Globus pallidus (tissue), 1 donor: ENCODE data around the gene NUP93.

Source experiments
- DNase-seq: peaks from one replicate; pipeline ENCODE4 v3.0.0-alpha.2; 2015; ENCODE audit warnings: low spot score

Gene NUP93

DNA sequence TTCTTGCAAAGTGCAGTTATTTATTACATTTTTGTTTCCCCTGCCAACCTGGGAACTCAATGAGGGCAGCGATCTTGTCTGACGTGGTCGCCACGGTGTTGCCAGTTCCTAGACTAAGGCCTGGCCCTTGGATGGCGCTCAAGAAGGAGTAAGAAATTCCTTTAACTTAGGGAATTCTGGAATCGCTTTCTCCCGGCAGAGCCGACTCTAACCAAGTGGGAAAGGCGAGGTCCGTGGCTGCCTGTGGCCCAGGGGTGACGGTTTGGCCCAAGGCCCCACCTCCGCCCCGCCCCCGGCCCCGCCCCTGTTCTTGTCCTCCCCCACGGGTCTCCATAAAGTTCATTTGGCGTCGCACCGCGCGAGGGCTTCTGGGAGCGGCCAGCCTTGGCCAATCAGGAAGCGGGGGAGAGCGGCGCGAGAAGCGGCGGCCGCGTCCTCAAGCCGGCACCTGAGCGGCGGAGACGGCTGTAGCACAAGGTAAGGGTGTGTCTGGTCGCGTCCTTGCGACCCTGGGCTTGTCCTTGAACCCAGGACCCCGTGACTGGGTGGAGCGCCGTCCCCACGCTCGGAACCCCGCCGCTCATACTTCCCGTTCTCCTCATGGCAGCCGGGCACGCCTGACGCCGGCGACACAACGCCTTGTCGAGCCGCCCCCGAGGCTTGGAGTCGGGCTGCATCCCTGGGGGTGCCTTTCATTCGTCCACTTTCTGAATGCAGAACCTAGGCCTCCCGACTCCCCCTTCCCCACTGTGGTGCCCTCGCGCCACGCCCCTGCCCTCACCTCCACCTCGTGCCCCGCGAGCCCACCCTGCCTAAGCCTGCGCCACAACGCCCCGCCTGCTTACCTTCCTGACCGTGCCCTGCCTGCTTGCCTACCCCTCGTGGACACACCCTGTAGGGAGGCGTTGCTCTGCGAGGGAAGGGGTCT, at the start of gene NUP93:
TSS of gene NUP93 (plus strand) at position 395 of the 928 bp plus-strand sequence. CDS start 18,119 bp downstream, outside the sequence.
- DNase-seq, result peak; percentile 91

DNA sequence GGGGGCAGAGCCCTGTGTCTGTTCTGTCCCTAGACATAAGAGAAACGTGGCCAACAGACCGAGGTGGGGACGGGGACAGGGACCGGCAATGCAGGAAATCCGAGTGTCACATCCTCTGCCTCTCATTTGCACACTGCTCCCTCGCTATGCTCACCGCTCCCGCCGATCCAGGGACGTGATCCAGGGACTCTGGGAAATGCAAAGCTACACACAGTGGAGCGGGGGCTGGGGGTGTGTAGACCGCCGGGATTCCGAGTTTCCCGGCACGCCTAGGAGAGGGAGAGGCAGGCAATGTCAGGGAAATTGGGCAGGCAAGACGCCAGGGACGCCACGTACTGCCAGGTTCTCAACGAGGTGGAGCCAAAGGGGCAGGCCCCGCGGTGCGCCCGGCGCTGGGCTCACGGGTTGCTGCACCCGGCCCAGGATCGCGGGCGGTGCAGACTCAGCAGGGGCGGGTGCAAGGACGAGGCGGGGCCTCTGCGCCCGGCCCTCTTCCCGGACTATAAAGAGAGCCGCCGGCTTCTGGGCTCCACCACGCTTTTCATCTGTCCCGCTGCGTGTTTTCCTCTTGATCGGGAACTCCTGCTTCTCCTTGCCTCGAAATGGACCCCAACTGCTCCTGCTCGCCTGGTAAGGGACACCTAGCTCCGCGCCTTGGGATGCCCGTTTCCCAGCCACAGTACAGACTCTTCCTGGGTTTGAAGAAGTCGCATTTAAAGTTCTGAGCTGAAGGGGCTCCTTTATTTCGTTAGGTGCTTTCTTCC, 47.8 kb upstream of the NUP93 start, which contains the start of gene MT1X:
TSS of gene MT1X (plus strand) at position 532 of the 764 bp plus-strand sequence. CDS start at position 603, 71 bp downstream.
- peak; percentile 86 for DNase-seq

DNA sequence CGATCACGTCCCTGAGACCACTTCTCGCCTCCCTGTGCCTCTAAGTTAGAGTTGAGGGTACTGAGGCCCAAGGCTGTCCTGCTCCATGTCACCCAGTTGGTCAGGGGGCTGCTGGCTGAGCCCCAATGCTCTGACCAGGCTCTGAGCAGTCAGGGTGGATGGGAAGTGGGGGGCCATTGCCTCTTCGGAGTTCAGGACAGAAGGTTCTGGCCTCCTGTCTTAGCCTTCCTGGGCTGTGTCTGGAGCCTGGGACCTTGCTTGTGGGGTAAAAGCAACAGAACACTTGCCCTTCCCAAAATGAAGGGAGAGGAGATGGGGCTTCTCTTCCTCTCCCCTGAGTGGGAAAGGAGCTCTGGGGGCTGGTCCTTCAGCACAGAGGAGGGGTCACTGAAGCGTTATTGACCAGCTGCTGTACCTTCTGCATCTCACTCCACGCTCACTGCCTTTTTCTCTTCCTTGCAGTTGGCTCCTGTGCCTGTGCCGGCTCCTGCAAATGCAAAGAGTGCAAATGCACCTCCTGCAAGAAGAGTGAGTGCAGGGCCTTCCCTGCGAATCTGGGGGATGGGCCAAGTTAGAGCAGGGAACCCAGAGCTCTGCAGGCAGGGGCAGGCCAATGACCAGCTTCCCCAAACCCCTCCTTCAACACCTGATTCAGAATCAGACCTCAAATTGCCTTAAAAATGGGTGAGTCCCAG, 47.1 kb upstream of the NUP93 start:
- no peak for DNase-seq

DNA sequence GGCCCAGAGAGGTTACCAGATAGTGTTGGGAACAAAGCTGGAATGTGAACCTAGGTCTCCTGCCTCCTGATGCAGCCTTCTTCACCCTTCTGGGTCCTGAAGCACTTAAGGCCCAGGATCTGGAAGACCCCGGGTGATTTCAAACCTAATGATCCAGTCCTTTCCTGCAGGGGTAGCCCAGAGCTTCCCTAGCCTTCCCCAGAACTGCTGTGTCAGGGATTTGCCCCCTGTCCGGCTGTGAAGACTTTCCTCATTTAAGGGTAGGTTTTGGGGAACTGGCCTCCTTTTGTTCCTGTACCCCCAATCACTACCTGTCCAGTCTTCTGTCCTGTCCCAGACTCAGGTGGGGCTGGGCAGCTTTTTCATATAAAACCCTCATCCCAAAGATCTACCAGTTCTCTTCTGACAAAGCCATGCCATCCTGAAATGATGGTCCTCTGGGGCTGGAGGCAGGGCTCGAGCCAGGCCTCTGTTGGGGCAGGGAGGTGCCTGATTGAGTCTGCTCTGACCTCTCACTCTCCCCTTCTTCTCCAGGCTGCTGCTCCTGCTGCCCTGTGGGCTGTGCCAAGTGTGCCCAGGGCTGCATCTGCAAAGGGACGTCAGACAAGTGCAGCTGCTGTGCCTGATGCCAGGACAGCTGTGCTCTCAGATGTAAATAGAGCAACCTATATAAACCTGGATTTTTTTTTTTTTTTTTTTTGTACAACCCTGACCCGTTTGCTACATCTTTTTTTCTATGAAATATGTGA, 46.3 kb upstream of the NUP93 start:
- no peak for DNase-seq

DNA sequence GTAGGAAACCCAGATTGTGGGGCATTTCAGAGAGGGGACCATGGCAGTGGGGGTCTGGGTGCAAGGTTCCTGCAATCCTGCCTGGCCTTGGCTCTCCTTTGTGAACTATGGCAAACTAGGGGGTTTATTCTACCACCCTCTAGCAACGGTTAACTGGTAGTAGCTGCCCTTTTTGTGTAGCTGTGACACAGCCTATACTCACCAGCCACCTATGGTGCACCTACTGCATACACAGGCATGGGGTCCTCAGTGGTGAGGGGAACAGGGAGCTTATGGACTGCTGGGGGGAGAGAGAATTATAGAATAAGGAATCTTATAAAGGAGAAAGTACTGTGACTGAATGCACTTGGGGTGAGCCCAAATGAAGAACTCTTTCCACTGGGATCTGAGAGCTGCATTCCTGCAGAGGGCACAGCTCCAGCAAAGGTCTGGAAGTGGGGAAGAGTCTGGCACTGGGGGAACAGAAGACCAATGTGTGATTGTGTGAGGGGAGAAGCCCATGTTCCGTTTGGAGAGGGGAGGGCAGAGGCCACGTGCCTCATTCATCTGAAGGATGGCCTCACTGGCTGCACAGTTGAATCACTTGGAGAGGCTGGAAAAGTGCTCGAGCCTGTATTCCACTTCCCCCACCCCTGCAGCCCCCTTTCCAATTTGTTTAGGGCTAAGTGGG, 45.5 kb upstream of the NUP93 start:
- DNase-seq, result no peak

DNA sequence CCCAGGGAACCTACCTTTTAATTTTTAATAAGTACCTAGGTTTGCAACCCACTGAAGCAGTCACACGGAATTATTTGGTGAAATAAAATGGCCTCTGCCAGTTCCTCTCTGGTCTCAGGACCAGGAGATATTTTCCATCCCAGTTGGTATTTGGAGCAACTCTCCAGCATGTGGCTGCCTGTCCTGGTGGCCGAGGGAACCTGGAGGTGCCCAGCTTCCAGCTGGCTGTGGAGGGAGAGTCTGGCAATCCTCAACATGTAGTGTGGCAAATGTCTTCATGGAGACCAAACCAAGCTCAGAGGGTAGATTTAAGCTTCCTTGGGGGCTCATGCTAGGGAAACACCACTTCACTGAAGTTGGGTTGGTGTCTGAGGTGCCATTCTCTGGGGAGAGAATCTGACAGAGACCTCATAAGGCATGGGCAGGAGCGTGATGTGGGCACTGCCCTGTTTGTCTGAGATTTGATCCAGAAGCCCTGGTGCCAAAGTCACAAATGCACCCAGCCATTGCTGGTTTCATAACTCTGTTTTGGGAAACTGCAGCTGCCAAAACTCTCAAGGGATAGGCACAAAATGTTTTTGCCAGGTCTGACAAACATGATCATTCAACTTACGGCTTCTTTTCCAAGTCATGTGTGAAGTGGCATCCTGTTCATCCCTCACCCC, 44.9 kb upstream of the NUP93 start:
- DNase-seq, result peak; percentile 31

DNA sequence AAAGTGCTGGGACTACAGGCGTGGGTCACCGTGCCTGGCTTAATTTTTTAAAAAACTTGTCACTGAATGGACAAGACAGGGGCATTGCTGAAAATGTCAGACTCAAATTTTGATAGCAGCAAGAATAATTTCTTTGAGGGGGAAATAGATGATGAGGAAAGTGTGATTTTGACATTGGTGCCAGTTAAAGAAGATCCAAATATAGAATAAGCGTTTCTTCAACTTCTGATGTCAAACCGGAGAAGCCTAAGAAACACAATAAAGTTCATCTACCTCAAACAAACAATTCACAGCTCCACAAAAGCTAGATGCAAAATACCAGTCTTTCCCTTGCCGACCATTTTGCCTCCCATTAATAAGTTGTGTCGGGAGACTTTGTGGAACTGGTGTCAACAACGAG, 43.2 kb upstream of the NUP93 start:
- no peak for DNase-seq

DNA sequence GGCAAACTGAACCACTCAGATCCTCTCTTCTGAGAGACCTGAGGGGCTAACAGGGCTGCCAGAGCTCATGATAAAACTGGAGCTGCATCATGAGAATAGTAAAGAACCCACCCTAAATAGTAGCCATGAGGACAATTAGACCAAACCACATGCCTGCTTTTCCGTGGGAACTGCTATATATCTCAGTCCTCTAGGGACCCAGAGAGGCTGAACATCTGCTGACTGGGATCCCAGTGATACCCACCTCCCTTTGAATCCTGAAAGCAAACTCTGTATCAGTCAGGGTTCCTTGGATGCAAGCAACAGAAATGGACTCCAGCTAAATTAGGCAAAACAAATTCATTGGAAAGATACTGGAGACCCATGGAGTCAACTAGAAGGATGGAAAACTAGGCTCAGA, 41.2 kb upstream of the NUP93 start:
- DNase-seq, result no peak

DNA sequence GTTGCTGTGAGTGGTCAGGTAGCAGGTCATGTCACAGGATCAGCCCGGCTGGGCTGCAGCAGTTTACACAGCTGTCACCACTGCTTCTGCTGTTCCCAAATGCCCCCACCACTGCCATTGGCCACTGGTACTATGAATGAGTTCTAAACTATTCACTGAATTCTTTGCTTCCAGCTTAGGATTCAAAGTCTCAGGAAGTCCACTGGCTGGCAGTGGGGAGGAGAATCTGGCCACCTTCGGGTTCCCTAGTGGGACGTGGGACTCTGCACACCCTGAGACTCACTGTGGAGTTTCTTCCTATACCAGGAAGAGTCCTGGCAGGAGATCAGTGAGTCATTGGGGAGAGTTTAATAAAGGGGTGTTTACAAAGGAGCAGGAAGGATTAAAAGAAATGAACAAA, 40.8 kb upstream of the NUP93 start:
- no peak for DNase-seq

DNA sequence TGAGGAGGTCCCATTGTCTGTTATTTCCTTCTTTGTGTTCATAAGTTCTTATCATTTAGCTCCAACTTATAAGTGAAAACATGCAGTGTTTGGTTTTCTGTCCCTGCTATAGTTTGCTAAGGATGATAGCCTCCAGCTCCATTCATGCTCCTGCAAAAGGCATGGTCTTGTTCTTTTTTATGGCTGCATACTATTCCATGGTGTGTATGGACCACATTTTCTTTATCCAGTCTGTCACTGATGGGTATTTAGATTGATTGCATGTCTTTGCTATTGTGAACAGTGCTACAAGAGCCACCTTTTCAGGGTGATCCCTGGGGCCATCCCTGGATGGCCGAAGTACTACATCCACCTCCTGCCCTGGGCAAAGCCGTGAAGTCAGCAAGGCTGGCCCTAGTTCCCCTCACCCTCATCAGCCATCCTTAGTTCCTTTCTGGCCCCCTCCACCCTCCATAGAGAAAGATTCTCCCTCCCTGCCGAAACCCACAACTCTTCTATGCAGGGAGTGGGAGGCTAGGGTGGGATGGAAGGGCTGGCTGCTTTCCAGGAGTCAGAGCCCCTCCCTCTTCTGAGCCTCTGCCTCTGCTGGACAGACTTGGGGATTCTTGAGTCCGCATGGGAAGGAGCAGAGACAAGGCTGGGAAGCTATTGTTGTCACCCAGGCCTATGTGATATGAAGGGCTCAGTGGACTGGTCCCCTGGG, 39.4 kb upstream of the NUP93 start:
- no peak for DNase-seq

DNA sequence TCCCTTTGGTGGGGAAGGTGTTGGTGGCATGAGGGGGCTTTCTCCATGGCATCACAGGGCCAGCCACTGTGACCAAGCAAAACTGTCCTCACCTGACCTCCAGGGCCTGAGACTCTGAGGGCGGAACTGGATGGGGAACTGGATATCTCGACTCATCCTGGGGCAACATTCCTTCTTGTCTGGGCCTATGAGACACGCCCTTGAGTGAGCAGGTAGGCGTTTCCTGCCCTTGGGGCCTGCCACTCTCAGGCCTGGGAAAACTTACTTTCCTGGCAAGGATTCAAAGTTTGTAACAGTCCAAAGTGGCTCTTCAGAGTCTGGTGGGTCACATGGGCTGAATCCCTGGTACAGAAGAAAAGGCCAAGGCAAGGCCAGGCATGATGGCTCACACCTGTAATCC, 38.0 kb upstream of the NUP93 start:
- no peak for DNase-seq

DNA sequence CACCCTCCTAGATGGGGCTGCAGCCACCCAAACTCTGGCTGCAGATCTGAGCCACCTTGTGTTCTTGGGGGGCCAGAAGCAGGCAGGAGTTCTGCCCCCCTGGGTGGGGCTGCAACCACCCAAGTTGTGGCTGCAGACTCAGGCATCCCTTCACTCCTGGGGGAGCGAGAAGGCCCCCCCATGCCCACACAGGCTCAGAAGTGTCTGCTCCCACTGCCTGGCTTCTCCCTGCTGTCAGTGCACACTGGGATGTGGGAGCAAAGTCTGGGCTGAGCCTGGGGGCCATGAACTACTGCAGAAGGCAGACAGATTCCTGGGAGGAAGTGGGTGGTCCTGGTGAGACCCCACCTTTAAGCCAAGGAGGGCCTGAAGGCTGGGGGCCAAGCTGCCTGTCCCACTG, 34.7 kb upstream of the NUP93 start:
- DNase-seq, result no peak

DNA sequence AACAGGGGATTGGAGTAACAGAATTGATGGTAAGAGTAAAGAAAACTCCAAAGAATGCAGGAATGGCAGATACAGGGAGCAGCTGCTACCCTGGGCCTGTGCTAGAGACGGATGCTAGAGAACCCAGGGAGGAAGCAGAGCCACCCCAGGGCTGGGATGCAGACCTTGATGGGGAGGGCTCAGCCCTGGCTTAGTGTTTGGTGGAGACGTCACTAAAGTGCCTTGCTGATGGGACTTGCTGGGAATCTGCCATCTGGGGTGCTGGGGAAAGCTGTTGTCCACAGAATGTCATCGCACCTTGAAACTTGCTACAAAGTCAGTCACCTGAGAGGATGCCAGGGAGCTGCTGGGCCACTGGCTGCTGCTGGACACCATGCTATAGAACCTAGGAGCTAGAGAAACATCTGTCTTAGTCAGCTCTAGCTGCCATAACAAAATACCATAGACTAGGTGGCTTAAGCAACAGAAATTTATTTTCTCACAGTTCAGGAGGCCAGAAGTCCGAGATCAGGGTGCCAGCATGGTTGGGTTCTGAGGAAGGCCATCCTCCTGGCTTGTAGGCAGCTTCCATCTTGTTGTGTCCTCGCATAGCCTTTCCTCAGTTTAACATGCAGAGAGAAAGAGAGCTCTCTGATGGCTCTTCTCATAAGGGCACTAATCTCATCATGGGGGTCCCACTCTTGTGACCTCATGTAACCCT, 32.3 kb upstream of the NUP93 start:
- no peak for DNase-seq

DNA sequence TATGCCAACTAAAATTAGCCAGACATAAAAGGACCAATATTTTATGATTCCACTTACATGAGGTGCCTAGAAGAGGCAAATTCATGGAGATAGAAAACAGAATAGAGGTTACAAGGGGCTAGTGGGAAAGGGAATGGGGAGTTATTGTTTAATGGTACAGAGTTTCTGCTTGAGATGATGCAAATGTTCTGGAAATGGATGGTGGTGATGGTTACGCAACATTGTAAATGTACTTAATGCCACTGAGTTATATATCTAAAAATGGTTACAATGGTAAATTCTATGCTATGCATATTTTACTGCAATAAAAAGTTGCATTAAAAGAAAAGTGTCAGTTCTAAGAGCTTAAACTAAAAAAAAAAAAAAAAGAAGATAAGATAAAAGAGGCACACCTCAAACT, 29.7 kb upstream of the NUP93 start:
- DNase-seq, result no peak

DNA sequence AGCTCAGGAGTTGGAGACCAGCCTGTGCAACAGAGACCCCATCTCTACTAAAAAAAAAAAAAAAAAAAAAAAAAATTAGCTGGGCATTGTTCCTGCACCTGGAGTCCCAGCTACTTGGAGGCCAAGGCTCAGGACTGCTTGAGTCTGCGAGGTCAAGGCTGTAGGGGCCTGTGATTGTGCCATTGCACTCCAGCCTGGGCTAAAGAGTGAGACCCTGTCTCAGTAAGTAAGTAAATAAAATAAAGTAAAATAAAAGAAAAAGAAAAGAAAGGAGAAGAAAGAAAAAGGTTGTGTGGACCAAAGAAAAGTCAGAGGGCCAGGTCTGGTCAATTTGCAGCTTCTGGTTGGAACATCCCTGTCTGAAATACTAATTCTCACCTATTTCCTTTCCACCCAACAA, 29.3 kb upstream of the NUP93 start:
- no peak for DNase-seq

DNA sequence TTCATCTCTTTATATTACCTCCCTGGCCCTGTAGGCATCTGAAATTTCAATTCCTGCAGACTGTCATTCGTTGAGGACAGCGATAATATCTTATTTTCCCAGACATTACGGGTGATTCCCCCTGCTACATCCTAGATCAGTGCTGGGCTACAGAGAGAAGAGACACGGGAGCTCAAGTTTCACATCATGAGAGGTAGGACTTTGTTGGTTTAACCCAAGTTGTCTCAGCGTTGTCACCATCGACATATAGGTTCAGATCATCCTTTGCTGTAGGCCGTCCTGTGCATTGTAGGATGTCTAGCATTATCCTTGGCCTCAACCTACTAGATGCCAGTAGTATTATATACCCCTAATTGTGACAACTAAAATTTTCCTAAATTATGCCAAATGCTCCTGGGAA, 28.4 kb upstream of the NUP93 start:
- no peak for DNase-seq

DNA sequence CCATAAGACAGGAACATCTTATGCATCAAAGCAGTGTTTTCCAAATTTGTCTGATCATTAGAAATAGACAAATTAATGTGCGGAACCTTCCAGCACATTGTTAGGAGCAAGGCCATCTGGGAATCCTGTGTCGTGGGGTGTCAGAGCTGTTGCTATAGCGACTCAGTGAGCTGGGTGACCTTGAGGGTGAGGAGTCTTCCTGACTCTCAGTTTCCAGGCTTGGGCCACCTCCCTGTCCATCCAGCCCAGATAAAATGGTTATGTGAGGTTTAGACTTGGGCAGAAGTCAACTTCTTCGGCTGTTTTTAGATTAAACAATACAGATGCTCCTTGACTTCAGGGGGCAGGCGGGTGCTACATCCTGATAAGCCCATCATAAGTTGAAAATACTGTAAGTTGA, 27.1 kb upstream of the NUP93 start:
- DNase-seq, result no peak

DNA sequence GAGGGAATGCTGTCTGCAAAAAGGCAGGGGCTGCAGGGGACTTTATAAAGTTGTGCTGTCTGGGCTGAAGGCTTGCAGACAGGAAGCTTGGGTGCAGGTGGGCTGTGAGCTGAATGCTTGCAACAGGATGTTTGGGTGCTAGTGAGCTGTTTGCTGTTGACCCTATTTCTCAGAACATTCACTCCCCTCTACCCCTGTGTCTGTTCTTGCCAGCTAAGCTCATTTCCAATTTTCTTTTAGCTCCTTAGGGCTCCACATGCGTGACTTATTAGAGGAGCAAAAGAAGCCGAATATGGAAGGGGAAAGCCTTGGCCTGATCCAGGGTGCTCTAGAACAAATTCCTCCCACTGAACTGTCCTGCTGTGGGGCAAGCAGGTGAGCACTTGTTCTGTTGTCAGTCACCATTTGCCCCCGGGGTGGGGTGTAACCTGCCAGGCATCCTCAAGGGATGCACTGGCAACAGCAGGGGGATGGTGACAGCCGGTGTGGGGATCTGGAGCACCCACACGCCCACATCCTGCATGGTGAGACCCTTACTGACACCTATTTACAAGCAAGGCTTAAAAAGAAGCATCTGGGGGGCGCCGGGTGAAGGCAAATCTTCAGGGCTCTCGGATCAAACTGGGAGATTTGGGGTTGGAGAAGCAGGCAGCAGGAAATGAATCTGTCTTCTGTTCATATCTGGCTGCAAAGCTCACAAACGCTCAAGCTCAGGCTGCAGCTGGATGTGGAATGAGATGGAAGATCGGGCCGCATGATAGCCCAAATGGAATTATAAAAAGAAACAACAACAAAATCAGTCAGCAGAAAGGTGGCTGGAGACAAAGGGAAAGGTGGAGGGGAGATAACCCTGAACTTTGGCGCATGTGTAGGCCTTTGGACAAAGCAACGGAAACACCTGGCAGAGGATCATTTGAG, 21.1 kb upstream of the NUP93 start:
- no peak for DNase-seq
